Pancreas (tissue), 10 donors: ENCODE measurements around the gene GDF11. TPM values are rescaled to one million over a fixed set of nuclear protein-coding genes. Genes with fewer than 3 reads are reported as not detected.
"Not testable (repeated sequence)": the region's sequence is repeated elsewhere in the genome, so short reads cannot be mapped to it uniquely, and the experiment has no call there.

Experiments
- ATAC-seq, 4 donors: fragments of 200-7000 bp; cut with Tn5 transposase; one replicate each; pipeline versions ENCODE4 v1.8.0 to v1.9.1; 2020; ENCODE audit warnings: mild to moderate bottlenecking in 4 of 4, moderate library complexity in 4 of 4
- DNase-seq, 6 donors: peaks; one replicate each; pipeline ENCODE4 v3.0.0-alpha.2; 2020
- FAIRE-seq: peaks from 2 replicates; lab custom pipeline; 2012; peaks lifted over from hg19 to GRCh38; lab: Jason Lieb, UNC
- H3K27ac ChIP-seq, 4 donors: fragments of 200-600 bp; sonication (generic); 1 replicate in 3 of 4; 2 replicates in 1 of 4; pipeline versions ENCODE4 v1.5.0 to v1.8.0; 2020
- H3K27me3 ChIP-seq, 4 donors: fragments of 200-600 bp; one replicate each; pipeline ENCODE4 v1.8.0; 2021
- H3K36me3 ChIP-seq, 3 donors: fragments of 200-600 bp; sonication (generic) in 1 of 3; one replicate each; pipeline versions ENCODE4 v1.5.0 to v1.8.0; 2020 to 2021
- H3K4me1 ChIP-seq, 3 donors: fragments of 200-600 bp; one replicate each; pipeline ENCODE4 v1.8.0; 2021
- H3K4me3 ChIP-seq, 4 donors: fragments of 200-600 bp; sonication (generic) in 2 of 4; one replicate each; pipeline versions ENCODE4 v1.5.0 to v1.8.0; 2020 to 2021
- H3K9me3 ChIP-seq, 4 donors: fragments of 200-600 bp; one replicate each; pipeline ENCODE4 v1.8.0; 2021
- WGBS, 2 donors: extraction: QIAGEN DNeasy Blood & Tissue Kit; methylation state at CpG; one replicate each; pipeline ENCODE4 v1.1.7; 2013; 5-methylcytosine and 5-hydroxymethylcytosine counted together
- intact Hi-C, 3 donors: fragments of 100-400 bp; cut with DNase I; formaldehyde crosslinking; loops; one replicate each; pipeline versions ENCODE4 v1.11.1 to v1.14.2; 2022
- polyA plus RNA-seq, 2 donors: library from polyadenylated mRNA; stranded (reverse); fragments of 200-250 nt; gene quantifications; one replicate each; pipeline ENCODE4 v1.2.3, GENCODE V29; 2013
- total RNA-seq, 6 donors: library from RNA; stranded (reverse); fragmentation: NEBNext Ultra II Directional in 4 of 6; extraction: Animal tissue kit (Norgen Biotek cat#: 25700) in 4 of 6; gene quantifications; one replicate each; pipeline versions ENCODE4 v1.2.1 to v1.2.4, GENCODE V29; 2021 to 2023
- TF ChIP-seq, protein P1 (sequence below), 4 donors: fragments of 200-600 bp; sonication (generic) in 3 of 4; IDR thresholded peaks; one replicate each; pipeline versions ENCODE4 v1.5.0 to v1.8.0; 2021; ENCODE audit warnings: antibody characterized with exemption in 4 of 4
- donor health status: healthy with polysubstance abuse.
- donor health status: DM: no; HTN: no; CAD: no; lungs with moderate emphysema.
- donor health status: DM: no; HTN: no; CAD: no.
- donor health status: control.
- donor health status: control.
- donor health status: Bipolar disorder and iron deficiency.
- donor health status: DM: yes; HTN: yes; CAD: no.
- donor health status: DM: no; HTN: no; CAD: no.
- donor health status: DM: no; HTN: no; CAD: no.
- donor health status: DM: yes; HTN: yes; CAD: no.

The GDF11 gene
- total and polyA plus RNA-seq, 8 donors, result 0.91 to 3.5 (median 1.3) TPM

DNA sequence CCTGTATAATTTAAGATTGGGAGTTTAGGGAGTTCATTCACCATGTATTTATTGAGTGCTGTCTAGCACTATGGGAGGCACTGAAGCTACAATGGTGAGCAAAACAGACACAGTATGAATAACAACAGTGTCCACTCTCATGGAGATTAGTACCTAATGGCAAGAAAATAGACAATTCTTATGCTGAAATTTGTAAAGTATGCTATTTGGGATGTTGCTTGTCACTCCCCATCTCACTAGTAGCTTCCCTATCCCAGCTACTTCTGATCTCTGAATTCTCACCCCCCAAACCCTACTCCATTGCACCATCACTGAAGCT, 4.0 kb downstream of the GDF11 start:
- Histone ChIP-seq H3K27me3 (no peaks in the 10 kb centered on the region), H3K27ac (no peak overlapping the region), H3K36me3 (no peaks in the 10 kb centered on the region), H3K9me3 (no peaks in the 10 kb centered on the region), H3K4me3 (no peak overlapping the region), H3K4me1 (peaks cover 0 to 7% (median 3%) of the 10 kb centered on the region in 3 donors)
- DNase-seq (no peak), ATAC-seq (no peak), FAIRE-seq (no peak)
- intact Hi-C loops, result loop anchor here in 1 of 3 donors (10.0 kb wide), 1 partner anchor 188 kb away; the partner anchor contains the start of gene DGKA
- TF ChIP-seq, protein P1, sequence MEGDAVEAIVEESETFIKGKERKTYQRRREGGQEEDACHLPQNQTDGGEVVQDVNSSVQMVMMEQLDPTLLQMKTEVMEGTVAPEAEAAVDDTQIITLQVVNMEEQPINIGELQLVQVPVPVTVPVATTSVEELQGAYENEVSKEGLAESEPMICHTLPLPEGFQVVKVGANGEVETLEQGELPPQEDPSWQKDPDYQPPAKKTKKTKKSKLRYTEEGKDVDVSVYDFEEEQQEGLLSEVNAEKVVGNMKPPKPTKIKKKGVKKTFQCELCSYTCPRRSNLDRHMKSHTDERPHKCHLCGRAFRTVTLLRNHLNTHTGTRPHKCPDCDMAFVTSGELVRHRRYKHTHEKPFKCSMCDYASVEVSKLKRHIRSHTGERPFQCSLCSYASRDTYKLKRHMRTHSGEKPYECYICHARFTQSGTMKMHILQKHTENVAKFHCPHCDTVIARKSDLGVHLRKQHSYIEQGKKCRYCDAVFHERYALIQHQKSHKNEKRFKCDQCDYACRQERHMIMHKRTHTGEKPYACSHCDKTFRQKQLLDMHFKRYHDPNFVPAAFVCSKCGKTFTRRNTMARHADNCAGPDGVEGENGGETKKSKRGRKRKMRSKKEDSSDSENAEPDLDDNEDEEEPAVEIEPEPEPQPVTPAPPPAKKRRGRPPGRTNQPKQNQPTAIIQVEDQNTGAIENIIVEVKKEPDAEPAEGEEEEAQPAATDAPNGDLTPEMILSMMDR (IDR thresholded peaks at IDR 0.05), result no peak

DNA sequence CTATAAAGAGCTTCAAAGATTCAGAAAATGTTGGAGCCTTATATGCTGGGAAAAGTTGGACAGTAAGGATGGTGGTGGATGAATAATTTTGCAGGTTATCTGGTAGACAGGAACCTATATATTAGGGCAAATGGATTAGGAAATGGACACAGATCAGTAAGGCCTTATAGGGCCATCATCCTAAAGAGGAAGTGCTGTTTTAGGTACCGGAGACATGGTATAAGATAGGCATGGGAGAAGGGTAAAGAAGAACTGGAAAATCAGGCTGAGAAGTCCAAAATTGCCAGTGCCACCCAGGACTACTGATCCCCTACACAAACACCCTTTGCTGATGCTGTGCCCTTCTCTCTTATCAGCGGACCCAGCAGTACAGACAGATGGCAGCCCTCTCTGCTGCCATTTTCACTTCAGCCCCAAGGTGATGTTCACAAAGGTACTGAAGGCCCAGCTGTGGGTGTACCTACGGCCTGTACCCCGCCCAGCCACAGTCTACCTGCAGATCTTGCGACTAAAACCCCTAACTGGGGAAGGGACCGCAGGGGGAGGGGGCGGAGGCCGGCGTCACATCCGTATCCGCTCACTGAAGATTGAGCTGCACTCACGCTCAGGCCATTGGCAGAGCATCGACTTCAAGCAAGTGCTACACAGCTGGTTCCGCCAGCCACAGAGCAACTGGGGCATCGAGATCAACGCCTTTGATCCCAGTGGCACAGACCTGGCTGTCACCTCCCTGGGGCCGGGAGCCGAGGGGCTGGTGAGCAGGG, 5.5 kb downstream of the GDF11 start:
- intact Hi-C loops, result loop anchor here in 1 of 3 donors (10.0 kb wide), 1 partner anchor 186 kb away; the partner anchor contains the start of gene DGKA
- 91 to 94% methylated on average over 18 of the region's 18 CpGs for WGBS, 2 donors
- no peak for FAIRE-seq

DNA sequence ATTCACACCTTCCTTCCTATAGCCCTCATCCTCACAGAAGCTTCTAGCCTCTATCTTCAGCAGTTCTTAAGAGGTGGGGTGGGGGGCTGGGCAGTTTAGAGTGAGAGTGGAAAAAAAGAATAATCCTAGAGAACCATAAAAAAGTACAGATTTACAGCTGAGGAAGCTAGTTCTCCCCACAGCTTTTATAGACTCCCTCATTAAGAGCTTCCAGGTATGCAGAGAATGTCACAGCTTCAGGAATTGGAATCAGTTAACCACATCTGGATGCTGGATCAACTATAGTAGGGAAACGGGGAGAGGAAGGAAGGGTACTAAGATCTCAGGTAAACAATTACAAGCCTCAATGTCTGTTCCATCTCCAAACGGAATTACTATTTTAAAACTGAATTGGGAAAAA, 12.3 kb downstream of the GDF11 start:
- Histone ChIP-seq H3K36me3 (peaks cover 0 to 46% (median 20%) of the 10 kb centered on the region in 3 donors), H3K27ac (no peak overlapping the region), H3K9me3 (no peaks in the 10 kb centered on the region), H3K4me3 (no peak overlapping the region), H3K4me1 (no peaks in the 10 kb centered on the region), H3K27me3 (no peaks in the 10 kb centered on the region)
- intact Hi-C loops, result loop anchor here in 1 of 3 donors (10.0 kb wide), 1 partner anchor 50 kb away; no protein-coding TSS in a partner anchor
- FAIRE-seq (no peak), ATAC-seq (no peak), DNase-seq (no peak)
- TF ChIP-seq, protein P1 (IDR thresholded peaks at IDR 0.05), result no peak
- whole genome bisulfite sequencing, 2 donors, result 59 to 72% methylated on average over 2 of the region's 2 CpGs

More for the DNA sequence above, 5.5 kb downstream of the GDF11 start:
- DNase-seq, result no peak
- peaks cover 0 to 7% (median 6%) of the 10 kb centered on the region in 3 donors for H3K36me3 ChIP-seq
- H3K4me1 ChIP-seq, result peaks cover 0 to 7% (median 3%) of the 10 kb centered on the region in 3 donors
- H3K27ac ChIP-seq, result no peak overlapping the region
- no peaks in the 10 kb centered on the region for H3K9me3 ChIP-seq
- H3K27me3 ChIP-seq, result no peaks in the 10 kb centered on the region
- no peak for ATAC-seq
- no peak overlapping the region for H3K4me3 ChIP-seq
- TF ChIP-seq, protein P1 (IDR thresholded peaks at IDR 0.05), result no peak

DNA sequence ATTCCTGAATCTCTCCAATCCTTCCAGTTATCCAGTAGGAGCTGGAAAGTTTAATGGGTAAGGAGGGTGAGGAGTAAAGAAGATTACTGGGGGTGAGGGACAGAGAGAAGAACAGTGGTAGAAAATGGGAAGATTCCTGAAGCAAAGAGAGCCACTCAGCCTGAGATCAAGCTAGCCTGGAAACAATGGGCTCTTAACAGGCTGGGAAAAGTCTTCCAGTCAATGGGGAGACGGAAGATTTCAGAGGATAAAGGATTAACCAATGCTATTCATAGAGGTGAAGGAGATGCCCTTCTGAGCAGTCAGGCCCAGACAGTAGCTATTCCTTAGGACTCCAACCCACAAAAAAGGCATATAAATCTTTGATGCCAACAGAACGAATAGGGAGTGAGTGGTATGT, 14.8 kb downstream of the GDF11 start:
- DNase-seq (no peak), ATAC-seq (no peak)
- TF ChIP-seq, protein P1 (IDR thresholded peaks at IDR 0.05), result no peak

DNA sequence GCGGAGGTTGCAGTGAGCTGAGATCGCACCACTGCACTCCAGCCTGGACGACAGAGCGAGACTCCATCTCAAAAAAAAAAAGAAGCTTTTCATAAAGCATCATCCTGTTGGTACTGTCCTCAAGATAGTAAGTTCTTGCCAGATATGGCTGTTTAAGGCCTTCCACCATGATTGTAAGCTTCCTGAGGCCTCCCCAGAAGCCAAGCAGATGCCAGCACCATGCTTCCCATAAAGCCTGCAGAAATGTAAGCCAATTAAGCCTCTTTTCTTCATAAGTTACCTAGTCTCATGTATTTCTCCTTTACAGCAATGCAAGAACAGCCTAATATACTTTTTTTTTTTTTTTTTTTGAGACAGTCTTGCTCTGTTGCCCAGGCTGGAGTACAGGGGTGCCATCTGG, 15.7 kb downstream of the GDF11 start:
- peaks cover 0 to 42% (median 15%) of the 10 kb centered on the region in 3 donors for H3K36me3 ChIP-seq
- not testable (repeated sequence) for H3K9me3 ChIP-seq, H3K27ac ChIP-seq, H3K4me3 ChIP-seq, FAIRE-seq, H3K4me1 ChIP-seq, ATAC-seq, DNase-seq, H3K27me3 ChIP-seq
- WGBS, 2 donors, result 98% methylated on average over 4 of the region's 4 CpGs
- intact Hi-C loops, result loop anchor here in 1 of 3 donors (10.0 kb wide), 1 partner anchor 46 kb away; no protein-coding TSS in a partner anchor

More for the DNA sequence above, 14.8 kb downstream of the GDF11 start:
- intact Hi-C loops, result loop anchor here in 1 of 3 donors (10.0 kb wide), 1 partner anchor 47 kb away; no protein-coding TSS in a partner anchor
- WGBS, 2 donors, result 82 to 87% methylated on average over 2 of the region's 2 CpGs
- Histone ChIP-seq H3K36me3 (peaks cover 0 to 41% (median 15%) of the 10 kb centered on the region in 3 donors), H3K4me1 (no peaks in the 10 kb centered on the region), H3K4me3 (no peak overlapping the region), H3K27ac (no peak overlapping the region), H3K9me3 (no peaks in the 10 kb centered on the region), H3K27me3 (no peaks in the 10 kb centered on the region)
- FAIRE-seq, result no peak
